CMK (cell line): ENCODE data around the gene RTF2.
"Not testable (repeated sequence)": the region's sequence is repeated elsewhere in the genome, so short reads cannot be mapped to it uniquely, and the experiment has no call there.

Experiments
- DNase-seq: peaks from one replicate; pipeline ENCODE4 v3.0.0-alpha.2; 2010; ENCODE audit warnings: low read depth

Gene RTF2

GRCh38 chr20:56551571-56551970 is 83.1 kb downstream of the RTF2 start:
- DNase-seq: no peak

GRCh38 chr20:56552911-56553629 is 84.6 kb downstream of the RTF2 start:
- no peak for DNase-seq

DNA sequence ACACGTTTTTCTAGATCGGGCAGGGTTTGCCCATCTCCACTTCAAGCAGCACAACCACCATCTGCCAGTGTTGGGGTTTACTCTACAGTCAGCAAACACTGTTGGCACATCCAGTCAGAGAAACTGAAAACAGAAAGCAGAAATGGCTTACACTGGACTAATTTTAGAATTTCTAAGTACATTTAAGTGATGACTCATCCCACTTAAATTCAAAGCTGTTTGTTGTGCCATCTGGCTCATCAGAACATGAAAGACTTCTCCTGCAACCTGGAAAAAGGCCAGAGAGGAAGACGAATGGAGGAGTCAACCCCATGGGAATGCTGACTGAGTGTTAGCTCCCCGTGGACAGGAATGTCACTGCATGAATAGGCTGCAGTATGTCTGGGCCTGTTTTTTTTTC is 86.4 kb downstream of the RTF2 start:
- DNase-seq: no peak

- DNase-seq: no peak
Observed at GRCh38 chr20:56558968-56559367, 90.5 kb downstream of the RTF2 start.

DNA sequence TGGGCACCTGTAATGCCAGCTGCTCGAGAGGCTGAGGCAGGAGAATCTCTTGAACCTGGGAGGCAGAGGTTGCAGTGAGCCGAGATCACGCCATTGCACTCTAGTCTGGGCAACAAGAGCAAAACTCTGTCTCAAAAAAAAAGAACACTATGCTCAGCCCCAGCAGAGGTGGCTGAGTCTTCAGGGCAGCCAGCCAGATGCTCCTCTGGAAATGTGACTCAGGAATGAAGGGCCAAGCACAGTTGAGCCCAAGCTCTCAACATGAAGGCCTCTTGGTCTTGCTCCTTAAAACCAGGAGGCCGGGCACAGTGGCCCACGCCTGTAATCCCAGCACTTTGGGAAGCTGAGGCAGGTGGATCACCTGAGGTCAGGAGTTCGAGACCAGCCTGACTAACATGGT is 96.1 kb downstream of the RTF2 start:
- not testable (repeated sequence) for DNase-seq

DNA sequence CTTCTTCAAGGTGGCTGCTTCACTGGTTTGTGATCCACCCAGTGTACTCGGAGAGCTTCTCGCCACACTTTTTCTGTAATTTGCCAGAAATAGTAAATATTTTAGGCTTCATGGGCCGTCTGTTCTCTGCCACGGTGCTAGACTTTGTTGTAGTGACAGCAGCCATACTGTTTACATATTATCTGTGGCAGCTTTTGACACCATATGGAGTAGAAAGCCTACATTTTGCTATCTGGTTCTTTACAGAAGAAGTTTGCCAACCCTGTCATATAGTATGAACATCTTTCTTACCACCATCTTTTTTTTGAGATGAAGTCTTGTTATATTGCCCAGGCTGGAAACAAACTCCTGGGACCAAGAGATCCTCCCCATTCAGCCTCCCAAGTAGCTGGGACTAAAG is 97.1 kb downstream of the RTF2 start:
- DNase-seq: no peak

DNA sequence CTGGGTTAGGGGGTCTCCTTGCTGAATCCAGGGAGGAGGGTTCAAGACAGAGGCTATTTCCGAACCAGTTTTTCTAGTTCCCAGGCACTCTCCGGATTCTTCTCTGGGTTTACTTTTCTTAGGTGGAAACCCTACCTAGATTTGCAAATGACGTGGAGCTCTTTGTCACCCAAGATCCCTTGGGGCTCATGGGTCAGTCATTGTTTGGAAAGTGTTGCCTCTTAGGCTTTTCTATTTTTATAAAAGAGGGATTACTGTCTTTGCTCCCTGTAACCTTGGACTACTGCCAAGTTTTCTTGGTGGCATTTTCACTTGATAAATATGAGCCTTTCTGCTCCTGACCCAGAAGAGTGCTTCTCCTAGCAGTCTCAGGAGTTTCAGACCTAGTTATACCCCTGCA is 98.2 kb downstream of the RTF2 start:
- no peak for DNase-seq
